Effector CD8-positive, alpha-beta T cell (primary cell): Measurements from ENCODE around the gene GNLY.
A peak's percentile ranks its signal among the peaks of the same experiment; 100 is the strongest.

Source experiments
- DNase-seq: peaks from one replicate; lab custom pipeline; 2025; lab: John Stamatoyannopoulos, UW

The GNLY gene

GRCh38 chr2:85728883-85729824 lies 35.0 kb downstream of the GNLY start:
- DNase-seq: peak; percentile 47

GRCh38 chr2:85729825-85730510 lies 35.8 kb downstream of the GNLY start:
- DNase-seq: no peak

GRCh38 chr2:85730686-85731230 lies 36.6 kb downstream of the GNLY start:
- no peak for DNase-seq

GRCh38 chr2:85731606-85732005 lies 37.4 kb downstream of the GNLY start:
- no peak for DNase-seq

GRCh38 chr2:85732467-85733120 lies 38.4 kb downstream of the GNLY start:
- DNase-seq: no peak

GRCh38 chr2:85733121-85733960 lies 39.2 kb downstream of the GNLY start:
- no peak for DNase-seq

GRCh38 chr2:85734015-85734414 lies 39.9 kb downstream of the GNLY start:
- DNase-seq: no peak

- DNase-seq: no peak
Measured at GRCh38 chr2:85734942-85735608, 40.9 kb downstream of the GNLY start.

GRCh38 chr2:85735691-85736090 lies 41.5 kb downstream of the GNLY start:
- DNase-seq: no peak

GRCh38 chr2:85736456-85737355 lies 42.5 kb downstream of the GNLY start:
- no peak for DNase-seq

GRCh38 chr2:85737481-85737880 lies 43.3 kb downstream of the GNLY start:
- no peak for DNase-seq

GRCh38 chr2:85737961-85738360 lies 43.8 kb downstream of the GNLY start:
- no peak for DNase-seq

- DNase-seq: no peak
Measured at GRCh38 chr2:85740193-85740592, 46.0 kb downstream of the GNLY start.

GRCh38 chr2:85741211-85741832 lies 47.2 kb downstream of the GNLY start:
- no peak for DNase-seq

GRCh38 chr2:85741833-85742455 lies 47.8 kb downstream of the GNLY start:
- DNase-seq: no peak

- no peak for DNase-seq
Measured at GRCh38 chr2:85743304-85743978, 49.3 kb downstream of the GNLY start.

- no peak for DNase-seq
Measured at GRCh38 chr2:85744055-85744454, 49.9 kb downstream of the GNLY start.
